AG09309 (cell line): ENCODE measurements around the gene SULT1E1.

Experiments
- DNase-seq: peaks from one replicate; pipeline ENCODE4 v3.0.0-alpha.2; 2010; ENCODE audit warnings: low read depth
- H3K4me3 ChIP-seq: 2 replicates; pipeline ENCODE4 v1.5.1; 2011; ENCODE audit warnings: mild to moderate bottlenecking, low read depth, low read length, moderate library complexity; ENCODE audit not compliant: control insufficient read depth
- TF ChIP-seq, protein P1 (sequence below): IDR thresholded peaks from 2 replicates; pipeline ENCODE4 v1.5.1; 2011; ENCODE audit warnings: mild to moderate bottlenecking, low read depth, low read length, inconsistent platforms; ENCODE audit not compliant: insufficient read depth, control insufficient read depth; ENCODE audit errors: missing control alignments

Gene SULT1E1

DNA sequence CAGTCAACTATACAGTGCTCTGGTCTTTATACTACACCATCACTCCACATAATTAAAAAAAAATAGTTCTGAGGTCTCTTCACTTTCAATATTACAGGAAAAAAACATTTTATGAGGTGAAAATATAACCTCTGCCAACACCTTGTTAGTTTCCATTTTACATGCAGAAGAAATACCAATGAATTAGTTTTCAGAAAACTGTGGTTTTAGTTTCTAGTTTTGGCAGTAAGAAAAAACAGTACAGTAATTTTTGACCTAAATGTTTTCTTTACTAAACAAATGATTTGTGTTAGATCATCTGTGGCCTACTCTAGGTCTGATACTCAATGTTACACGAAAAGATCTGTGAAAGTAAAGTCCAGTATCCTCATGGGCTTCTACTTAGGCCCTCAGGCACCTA lies 10.0 kb downstream of the SULT1E1 start:
- TF ChIP-seq, protein P1, sequence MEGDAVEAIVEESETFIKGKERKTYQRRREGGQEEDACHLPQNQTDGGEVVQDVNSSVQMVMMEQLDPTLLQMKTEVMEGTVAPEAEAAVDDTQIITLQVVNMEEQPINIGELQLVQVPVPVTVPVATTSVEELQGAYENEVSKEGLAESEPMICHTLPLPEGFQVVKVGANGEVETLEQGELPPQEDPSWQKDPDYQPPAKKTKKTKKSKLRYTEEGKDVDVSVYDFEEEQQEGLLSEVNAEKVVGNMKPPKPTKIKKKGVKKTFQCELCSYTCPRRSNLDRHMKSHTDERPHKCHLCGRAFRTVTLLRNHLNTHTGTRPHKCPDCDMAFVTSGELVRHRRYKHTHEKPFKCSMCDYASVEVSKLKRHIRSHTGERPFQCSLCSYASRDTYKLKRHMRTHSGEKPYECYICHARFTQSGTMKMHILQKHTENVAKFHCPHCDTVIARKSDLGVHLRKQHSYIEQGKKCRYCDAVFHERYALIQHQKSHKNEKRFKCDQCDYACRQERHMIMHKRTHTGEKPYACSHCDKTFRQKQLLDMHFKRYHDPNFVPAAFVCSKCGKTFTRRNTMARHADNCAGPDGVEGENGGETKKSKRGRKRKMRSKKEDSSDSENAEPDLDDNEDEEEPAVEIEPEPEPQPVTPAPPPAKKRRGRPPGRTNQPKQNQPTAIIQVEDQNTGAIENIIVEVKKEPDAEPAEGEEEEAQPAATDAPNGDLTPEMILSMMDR, result no peak
- DNase-seq, result no peak
- no peak overlapping the region for H3K4me3 ChIP-seq

DNA sequence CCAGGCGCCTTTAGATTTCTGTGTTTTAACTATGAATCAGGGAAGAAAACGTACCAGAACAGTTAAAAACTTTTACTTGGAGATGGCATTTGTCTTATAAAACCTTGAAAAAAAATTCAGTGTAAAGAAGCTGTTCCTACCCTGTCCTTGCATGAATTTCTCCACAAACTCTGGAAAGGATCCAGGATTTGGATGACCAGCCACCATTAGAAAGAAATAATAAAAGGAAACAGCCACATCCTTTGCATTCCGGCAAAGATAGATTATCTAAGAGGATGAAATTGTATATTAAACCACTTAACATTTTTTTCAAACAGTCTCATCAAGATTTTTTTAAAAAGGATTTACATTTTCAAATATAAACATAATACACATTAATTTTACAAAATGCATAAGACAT lies 10.6 kb downstream of the SULT1E1 start:
- TF ChIP-seq, protein P1, result no peak
- DNase-seq, result no peak
- no peak overlapping the region for H3K4me3 ChIP-seq

DNA sequence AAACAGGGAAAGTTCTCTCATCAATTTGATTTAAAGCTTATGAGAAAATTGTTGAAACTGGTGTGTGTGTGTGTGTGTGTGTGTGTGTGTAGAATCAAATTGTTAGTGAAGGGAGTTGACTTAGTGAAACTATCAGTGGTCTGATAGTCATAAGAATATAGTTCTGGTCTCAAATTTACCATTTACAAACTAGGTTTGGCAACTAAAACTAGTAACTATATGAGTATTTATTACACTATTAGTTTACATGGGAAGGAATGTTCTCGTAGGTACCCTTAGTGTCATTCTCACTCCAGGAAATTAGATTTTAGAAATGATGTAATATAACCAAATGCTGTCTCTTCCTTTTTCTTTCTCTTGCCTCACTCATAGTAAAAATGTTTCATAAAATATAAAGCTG lies 11.9 kb downstream of the SULT1E1 start:
- TF ChIP-seq, protein P1, result no peak
- no peak for DNase-seq
- no peak overlapping the region for H3K4me3 ChIP-seq

DNA sequence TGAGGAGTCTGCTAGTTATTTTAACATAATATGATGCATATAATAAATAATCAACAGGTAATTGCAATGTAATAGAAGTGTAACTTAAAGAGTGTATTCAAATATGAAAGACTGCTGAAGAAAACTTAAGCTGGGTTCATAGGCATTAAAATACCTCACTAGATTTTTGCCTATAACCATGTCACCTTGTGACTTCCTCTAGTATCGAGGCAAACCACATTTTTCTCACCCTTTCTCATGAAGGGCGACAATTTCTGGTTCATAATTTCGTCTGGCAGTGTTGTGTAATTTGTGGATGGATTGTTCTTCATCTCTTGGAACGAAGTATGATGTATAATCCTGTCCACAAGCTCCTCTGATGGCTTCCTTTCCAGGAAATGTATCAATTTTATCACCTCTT lies 16.0 kb downstream of the SULT1E1 start:
- TF ChIP-seq, protein P1, result no peak
- no peak overlapping the region for H3K4me3 ChIP-seq
- no peak for DNase-seq

DNA sequence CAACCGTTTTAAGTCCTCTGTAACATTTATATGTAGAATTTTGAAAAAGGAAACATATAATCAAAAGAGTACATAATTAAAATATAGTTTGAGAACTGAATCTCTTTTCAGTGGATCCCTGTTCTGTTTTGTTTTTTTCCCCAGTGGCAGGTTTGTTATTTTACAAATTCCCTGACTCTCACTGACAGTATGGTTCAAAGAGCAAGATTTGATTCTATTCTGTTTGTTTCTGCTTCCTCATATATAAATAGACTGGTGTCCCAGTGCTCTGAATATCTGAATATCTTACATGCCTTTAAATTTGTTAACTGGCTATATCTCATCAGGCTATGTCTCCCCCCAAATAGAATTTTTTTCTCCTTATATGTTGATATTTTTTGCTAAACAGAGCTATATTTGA lies 16.6 kb downstream of the SULT1E1 start:
- no peak for DNase-seq
- TF ChIP-seq, protein P1, result no peak
- H3K4me3 ChIP-seq, result no peak overlapping the region

DNA sequence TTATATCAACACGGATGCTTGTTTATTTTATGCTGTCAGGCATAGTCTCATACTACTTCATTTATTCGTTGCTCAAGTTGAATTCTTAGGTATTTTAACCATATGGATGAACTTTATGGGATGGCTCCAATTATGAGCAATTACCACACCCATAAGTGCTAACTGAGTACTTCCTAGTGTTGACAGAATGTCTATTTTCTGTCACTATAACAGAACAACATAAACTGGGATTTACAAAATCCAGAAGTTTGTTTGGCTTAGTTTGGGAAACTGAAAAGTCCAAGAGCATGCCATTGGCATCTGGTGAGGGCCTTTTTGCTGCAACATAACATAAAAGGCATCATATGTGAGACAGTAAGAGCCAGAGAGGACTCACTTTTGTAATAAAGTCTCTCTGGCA lies 21.0 kb downstream of the SULT1E1 start:
- TF ChIP-seq, protein P1, result no peak
- DNase-seq, result no peak
- no peak overlapping the region for H3K4me3 ChIP-seq

DNA sequence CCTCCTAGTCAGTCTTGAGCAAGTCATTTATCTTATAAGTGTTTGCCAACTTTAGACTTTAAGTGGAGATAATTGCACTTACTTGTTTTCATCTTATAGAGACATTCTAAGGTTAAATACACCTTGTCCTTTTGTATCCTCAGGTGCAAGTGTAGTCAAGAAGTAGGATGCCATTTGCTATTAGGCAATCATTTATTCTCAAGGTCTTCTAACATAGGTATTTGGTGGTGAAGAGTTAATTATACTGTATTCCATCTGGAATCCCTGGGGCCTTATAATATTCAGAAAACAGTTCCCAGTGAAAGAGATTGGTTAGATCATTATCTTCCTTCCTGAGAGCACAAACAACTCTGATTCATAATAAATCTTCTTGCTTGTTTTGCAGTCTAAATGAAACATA lies 23.7 kb downstream of the SULT1E1 start:
- no peak for DNase-seq
- TF ChIP-seq, protein P1, result no peak
- no peak overlapping the region for H3K4me3 ChIP-seq
